HG03064 (cell line): ENCODE measurements around the gene GSTK1.
"Not testable (repeated sequence)": the region's sequence is repeated elsewhere in the genome, so short reads cannot be mapped to it uniquely, and the experiment has no call there.

ENCODE experiments used
- ATAC-seq: cut with Tn5 transposase; IDR thresholded peaks from one replicate; pipeline ENCODE4 v1.9.1; 2021; ENCODE audit warnings: low read depth; ENCODE audit not compliant: unreplicated experiment

The GSTK1 gene

GRCh38 chr7:143263266-143264195 is at the start of gene GSTK1:
Gene GSTK1, plus strand, starts transcription at chr7:143263441. Its CDS starts 73 bp downstream, at chr7:143263514.
- peak; percentile 100 for ATAC-seq

GRCh38 chr7:143213478-143213877 is 49.8 kb upstream of the GSTK1 start:
- not testable (repeated sequence) for ATAC-seq

GRCh38 chr7:143214789-143215679 is 48.2 kb upstream of the GSTK1 start:
- ATAC-seq = peak; percentile 84

- no peak for ATAC-seq
Observed at GRCh38 chr7:143216151-143216550, 47.1 kb upstream of the GSTK1 start.

GRCh38 chr7:143216686-143217085 is 46.6 kb upstream of the GSTK1 start:
- ATAC-seq = no peak

- no peak for ATAC-seq
Observed at GRCh38 chr7:143217806-143218205, 45.4 kb upstream of the GSTK1 start.

GRCh38 chr7:143221286-143221685 is 42.0 kb upstream of the GSTK1 start:
- no peak for ATAC-seq

GRCh38 chr7:143221737-143222136 is 41.5 kb upstream of the GSTK1 start, which contains the start of gene TAS2R40:
Gene TAS2R40, plus strand, starts transcription at chr7:143222037. Its CDS starts 42 bp downstream, at chr7:143222079.
- ATAC-seq = no peak

- no peak for ATAC-seq
Observed at GRCh38 chr7:143222782-143223181, 40.5 kb upstream of the GSTK1 start.

GRCh38 chr7:143223784-143224183 is 39.5 kb upstream of the GSTK1 start:
- ATAC-seq = no peak

GRCh38 chr7:143225047-143225446 is 38.2 kb upstream of the GSTK1 start:
- ATAC-seq = no peak

GRCh38 chr7:143227806-143228205 is 35.4 kb upstream of the GSTK1 start:
- no peak for ATAC-seq

- no peak for ATAC-seq
Observed at GRCh38 chr7:143229054-143229790, 34.0 kb upstream of the GSTK1 start.

GRCh38 chr7:143230602-143231457 is 32.4 kb upstream of the GSTK1 start:
- no peak for ATAC-seq

GRCh38 chr7:143233816-143234532 is 29.3 kb upstream of the GSTK1 start:
- no peak for ATAC-seq

- no peak for ATAC-seq
Observed at GRCh38 chr7:143234533-143234875, 28.7 kb upstream of the GSTK1 start.

GRCh38 chr7:143235561-143235960 is 27.7 kb upstream of the GSTK1 start:
- no peak for ATAC-seq

- ATAC-seq = no peak
Observed at GRCh38 chr7:143236408-143236990, 26.7 kb upstream of the GSTK1 start.

- no peak for ATAC-seq
Observed at GRCh38 chr7:143237366-143237765, 25.9 kb upstream of the GSTK1 start.
